Neural crest cell (in vitro differentiated cells): Measurements from ENCODE around the gene ZBED2. TPM values are rescaled to one million over a fixed set of nuclear protein-coding genes. Genes with fewer than 3 reads are reported as not detected.

Experiments used
- DNase-seq: peaks from one replicate; pipeline ENCODE4 v3.0.0; 2021; ENCODE audit warnings: low read depth, mixed read lengths, low spot score
- H3K27ac Mint-ChIP-seq: one replicate; pipeline ENCODE4 v1.8.0; 2021; ENCODE audit warnings: mild to moderate bottlenecking, mixed read lengths; ENCODE audit not compliant: unreplicated experiment
- H3K27me3 Mint-ChIP-seq: 2 replicates; pipeline ENCODE4 v1.8.0; 2021; ENCODE audit warnings: low read depth, mild to moderate bottlenecking, mixed read lengths
- H3K36me3 Mint-ChIP-seq: 2 replicates; pipeline ENCODE4 v1.8.0; 2021; ENCODE audit warnings: low read depth, mild to moderate bottlenecking, mixed read lengths
- H3K4me1 Mint-ChIP-seq: 2 replicates; pipeline ENCODE4 v1.8.0; 2021; ENCODE audit warnings: mixed read lengths
- H3K4me3 Mint-ChIP-seq: one replicate; pipeline ENCODE4 v1.8.0; 2021; ENCODE audit warnings: mild to moderate bottlenecking, mixed read lengths
- H3K9me3 Mint-ChIP-seq: 2 replicates; pipeline ENCODE4 v1.8.0; 2021; ENCODE audit warnings: mixed read lengths
- total RNA-seq: library from RNA; stranded (reverse); gene quantifications from 2 replicates; pipeline ENCODE4 v1.2.1, GENCODE V29; 2021
- TF ChIP-seq, protein P1 (sequence below): fragments of 200-600 bp; sonication (generic); conservative IDR thresholded peaks from 2 replicates; pipeline ENCODE4 v1.5.0; 2021; ENCODE audit warnings: antibody characterized with exemption, mild to moderate bottlenecking

Gene ZBED2
- total RNA-seq, 1 donor from 2014 or later = not detected

- no peaks in the 10 kb centered on the region for H3K36me3 Mint-ChIP-seq
- no peaks in the 10 kb centered on the region for H3K9me3 Mint-ChIP-seq
- H3K4me1 Mint-ChIP-seq = no peaks in the 10 kb centered on the region
- TF ChIP-seq, protein P1, sequence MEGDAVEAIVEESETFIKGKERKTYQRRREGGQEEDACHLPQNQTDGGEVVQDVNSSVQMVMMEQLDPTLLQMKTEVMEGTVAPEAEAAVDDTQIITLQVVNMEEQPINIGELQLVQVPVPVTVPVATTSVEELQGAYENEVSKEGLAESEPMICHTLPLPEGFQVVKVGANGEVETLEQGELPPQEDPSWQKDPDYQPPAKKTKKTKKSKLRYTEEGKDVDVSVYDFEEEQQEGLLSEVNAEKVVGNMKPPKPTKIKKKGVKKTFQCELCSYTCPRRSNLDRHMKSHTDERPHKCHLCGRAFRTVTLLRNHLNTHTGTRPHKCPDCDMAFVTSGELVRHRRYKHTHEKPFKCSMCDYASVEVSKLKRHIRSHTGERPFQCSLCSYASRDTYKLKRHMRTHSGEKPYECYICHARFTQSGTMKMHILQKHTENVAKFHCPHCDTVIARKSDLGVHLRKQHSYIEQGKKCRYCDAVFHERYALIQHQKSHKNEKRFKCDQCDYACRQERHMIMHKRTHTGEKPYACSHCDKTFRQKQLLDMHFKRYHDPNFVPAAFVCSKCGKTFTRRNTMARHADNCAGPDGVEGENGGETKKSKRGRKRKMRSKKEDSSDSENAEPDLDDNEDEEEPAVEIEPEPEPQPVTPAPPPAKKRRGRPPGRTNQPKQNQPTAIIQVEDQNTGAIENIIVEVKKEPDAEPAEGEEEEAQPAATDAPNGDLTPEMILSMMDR = no peak
- no peak for DNase-seq
- no peak overlapping the region for H3K27ac Mint-ChIP-seq
- H3K27me3 Mint-ChIP-seq = no peaks in the 10 kb centered on the region
- H3K4me3 Mint-ChIP-seq = no peak overlapping the region
Observed at GRCh38 chr3:111594781-111595180, 365 bp downstream of the ZBED2 start.

- H3K9me3 Mint-ChIP-seq = no peaks in the 10 kb centered on the region
- no peaks in the 10 kb centered on the region for H3K27me3 Mint-ChIP-seq
- H3K4me3 Mint-ChIP-seq = no peak overlapping the region
- H3K27ac Mint-ChIP-seq = no peak overlapping the region
- H3K36me3 Mint-ChIP-seq = no peaks in the 10 kb centered on the region
- TF ChIP-seq, protein P1 = no peak
- no peak for DNase-seq
- no peaks in the 10 kb centered on the region for H3K4me1 Mint-ChIP-seq
Observed at GRCh38 chr3:111594205-111594604, 941 bp downstream of the ZBED2 start.

GRCh38 chr3:111593666-111594065, 1.5 kb downstream of the ZBED2 start:
- DNase-seq = no peak
- Mint-ChIP-seq H3K4me1 (no peaks in the 10 kb centered on the region), H3K36me3 (no peaks in the 10 kb centered on the region), H3K9me3 (no peaks in the 10 kb centered on the region), H3K27ac (peak overlapping the region; percentile 10), H3K4me3 (no peak overlapping the region), H3K27me3 (no peaks in the 10 kb centered on the region)
- TF ChIP-seq, protein P1 = no peak

- H3K4me3 Mint-ChIP-seq = no peak overlapping the region
- H3K9me3 Mint-ChIP-seq = no peaks in the 10 kb centered on the region
- no peak for DNase-seq
- H3K27me3 Mint-ChIP-seq = no peaks in the 10 kb centered on the region
- no peaks in the 10 kb centered on the region for H3K4me1 Mint-ChIP-seq
- H3K36me3 Mint-ChIP-seq = no peaks in the 10 kb centered on the region
- TF ChIP-seq, protein P1 = no peak
- H3K27ac Mint-ChIP-seq = no peak overlapping the region
Observed at GRCh38 chr3:111592936-111593335, 2.2 kb downstream of the ZBED2 start.

GRCh38 chr3:111592143-111592542, 3.0 kb downstream of the ZBED2 start:
- Mint-ChIP-seq H3K27me3 (no peaks in the 10 kb centered on the region), H3K4me1 (no peaks in the 10 kb centered on the region), H3K9me3 (no peaks in the 10 kb centered on the region), H3K4me3 (no peak overlapping the region), H3K27ac (no peak overlapping the region), H3K36me3 (no peaks in the 10 kb centered on the region)
- no peak for DNase-seq
- TF ChIP-seq, protein P1 = no peak

DNA sequence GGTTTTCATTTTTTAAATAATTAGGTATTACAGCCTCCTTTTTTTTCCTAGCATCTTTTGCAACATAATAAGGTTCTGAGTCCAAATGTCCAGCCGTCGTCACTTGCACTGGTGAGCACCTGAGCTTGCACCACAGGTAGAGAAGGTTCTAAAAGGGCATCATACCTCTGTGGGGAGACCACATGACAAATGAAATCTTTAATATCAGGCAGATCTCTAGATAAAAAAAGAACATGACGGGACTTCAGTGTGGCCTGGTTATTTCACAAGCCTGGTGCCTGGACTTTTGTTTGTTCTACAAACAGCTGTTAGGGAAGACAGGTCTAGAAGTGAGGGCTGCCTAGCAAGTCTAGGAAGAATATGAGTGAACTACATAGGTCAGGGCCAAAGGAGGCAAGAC, 3.6 kb downstream of the ZBED2 start:
- no peaks in the 10 kb centered on the region for H3K27me3 Mint-ChIP-seq
- peaks cover 2% of the 10 kb centered on the region for H3K9me3 Mint-ChIP-seq
- no peaks in the 10 kb centered on the region for H3K4me1 Mint-ChIP-seq
- TF ChIP-seq, protein P1 = no peak
- no peak overlapping the region for H3K27ac Mint-ChIP-seq
- no peak for DNase-seq
- H3K36me3 Mint-ChIP-seq = no peaks in the 10 kb centered on the region
- H3K4me3 Mint-ChIP-seq = no peak overlapping the region
